ENCODE data around the gene NUP85.

The NUP85 gene

DNA sequence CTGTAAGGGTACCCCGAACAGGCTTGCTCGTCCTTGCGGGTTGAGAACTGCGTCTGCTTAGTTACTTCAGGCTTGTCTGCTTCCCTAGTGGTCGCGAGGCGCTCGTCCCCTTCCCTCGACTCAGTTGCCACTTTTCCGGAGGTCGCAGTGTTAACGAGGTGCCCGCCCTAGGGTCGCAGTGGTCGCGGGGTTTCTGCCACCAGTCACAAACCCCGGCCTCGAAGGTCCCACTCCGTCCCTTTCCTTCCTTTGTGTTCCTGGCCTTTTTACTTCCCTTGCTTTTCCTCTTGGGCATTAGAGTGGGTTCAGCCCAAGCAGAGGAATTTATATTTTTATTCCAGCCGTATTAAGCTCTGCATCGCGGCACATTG lies 299 bp downstream of the NUP85 start:
- TF ChIP-seq SIN3A (IDR thresholded peaks at IDR 0.05; ENCODE audit: borderline replicate concordance, insufficient read depth, low read length) (0 out of 2 replicates have a peak, but pooled peaks have one; percentile 26), POLR2AphosphoS5 (IDR thresholded peaks at IDR 0.05; ENCODE audit: low read depth, low read length) (no peak)

DNA sequence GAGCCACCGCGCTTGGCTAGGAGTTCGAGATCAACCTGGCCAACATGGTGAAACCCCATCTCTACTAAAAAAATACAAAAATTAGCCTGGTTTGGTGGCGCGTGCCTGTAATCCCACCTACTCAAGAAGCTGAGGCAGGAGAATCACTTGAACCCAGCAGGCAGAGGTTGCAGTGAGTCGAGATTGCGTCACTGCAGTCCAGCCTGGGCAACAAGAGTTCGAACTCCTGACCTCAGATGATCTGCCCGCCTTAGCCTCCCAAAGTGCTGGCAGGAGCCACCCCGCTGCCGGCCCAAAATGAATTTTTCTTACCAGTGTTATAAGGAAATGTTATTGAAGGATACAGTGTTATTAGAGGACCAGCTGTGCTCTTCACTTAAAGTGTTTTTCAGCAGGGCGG lies 2.3 kb downstream of the NUP85 start:
- TF ChIP-seq SIN3A (IDR thresholded peaks at IDR 0.05; ENCODE audit: borderline replicate concordance, insufficient read depth, low read length) (no peak), POLR2AphosphoS5 (IDR thresholded peaks at IDR 0.05; ENCODE audit: low read depth, low read length) (no peak), FOXP2 (optimal IDR thresholded peaks at IDR 0.05; ENCODE audit: borderline replicate concordance, extremely low read depth, extremely low read length, insufficient read depth) (no peak), TAF1 (IDR thresholded peaks at IDR 0.05; ENCODE audit: borderline replicate concordance, insufficient read depth, low read length) (no peak)
- TF ChIP-seq, protein P1, sequence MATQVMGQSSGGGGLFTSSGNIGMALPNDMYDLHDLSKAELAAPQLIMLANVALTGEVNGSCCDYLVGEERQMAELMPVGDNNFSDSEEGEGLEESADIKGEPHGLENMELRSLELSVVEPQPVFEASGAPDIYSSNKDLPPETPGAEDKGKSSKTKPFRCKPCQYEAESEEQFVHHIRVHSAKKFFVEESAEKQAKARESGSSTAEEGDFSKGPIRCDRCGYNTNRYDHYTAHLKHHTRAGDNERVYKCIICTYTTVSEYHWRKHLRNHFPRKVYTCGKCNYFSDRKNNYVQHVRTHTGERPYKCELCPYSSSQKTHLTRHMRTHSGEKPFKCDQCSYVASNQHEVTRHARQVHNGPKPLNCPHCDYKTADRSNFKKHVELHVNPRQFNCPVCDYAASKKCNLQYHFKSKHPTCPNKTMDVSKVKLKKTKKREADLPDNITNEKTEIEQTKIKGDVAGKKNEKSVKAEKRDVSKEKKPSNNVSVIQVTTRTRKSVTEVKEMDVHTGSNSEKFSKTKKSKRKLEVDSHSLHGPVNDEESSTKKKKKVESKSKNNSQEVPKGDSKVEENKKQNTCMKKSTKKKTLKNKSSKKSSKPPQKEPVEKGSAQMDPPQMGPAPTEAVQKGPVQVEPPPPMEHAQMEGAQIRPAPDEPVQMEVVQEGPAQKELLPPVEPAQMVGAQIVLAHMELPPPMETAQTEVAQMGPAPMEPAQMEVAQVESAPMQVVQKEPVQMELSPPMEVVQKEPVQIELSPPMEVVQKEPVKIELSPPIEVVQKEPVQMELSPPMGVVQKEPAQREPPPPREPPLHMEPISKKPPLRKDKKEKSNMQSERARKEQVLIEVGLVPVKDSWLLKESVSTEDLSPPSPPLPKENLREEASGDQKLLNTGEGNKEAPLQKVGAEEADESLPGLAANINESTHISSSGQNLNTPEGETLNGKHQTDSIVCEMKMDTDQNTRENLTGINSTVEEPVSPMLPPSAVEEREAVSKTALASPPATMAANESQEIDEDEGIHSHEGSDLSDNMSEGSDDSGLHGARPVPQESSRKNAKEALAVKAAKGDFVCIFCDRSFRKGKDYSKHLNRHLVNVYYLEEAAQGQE (IDR thresholded peaks at IDR 0.05; ENCODE audit: insufficient read depth in 1 of 2, low read depth in 2 of 2, low read length in 2 of 2) = no peak

DNA sequence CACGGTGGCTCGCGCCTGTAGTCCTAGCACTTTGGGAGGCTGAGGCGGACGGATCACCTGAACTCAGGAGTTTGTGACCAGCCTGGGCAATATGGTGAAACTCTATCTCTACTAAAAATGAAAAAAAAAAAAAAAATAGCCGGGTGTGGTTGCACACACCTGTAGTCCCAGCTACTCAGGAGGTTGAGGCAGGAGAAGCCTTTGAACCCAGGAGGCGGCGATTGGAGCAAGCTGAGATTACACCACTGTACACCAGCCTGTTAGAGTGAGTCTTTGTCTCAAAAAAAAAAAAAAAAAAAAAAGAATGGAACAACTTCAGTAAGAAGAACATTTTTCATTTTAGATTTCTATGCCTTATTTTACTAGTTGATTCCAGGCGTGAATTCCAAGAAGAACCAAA lies 2.7 kb downstream of the NUP85 start:
- TF ChIP-seq TAF1 (IDR thresholded peaks at IDR 0.05; ENCODE audit: borderline replicate concordance, insufficient read depth, low read length) (no peak), POLR2AphosphoS5 (IDR thresholded peaks at IDR 0.05; ENCODE audit: low read depth, low read length) (no peak), FOXP2 (optimal IDR thresholded peaks at IDR 0.05; ENCODE audit: borderline replicate concordance, extremely low read depth, extremely low read length, insufficient read depth) (no peak), SIN3A (IDR thresholded peaks at IDR 0.05; ENCODE audit: borderline replicate concordance, insufficient read depth, low read length) (no peak)
- TF ChIP-seq, protein P1 (IDR thresholded peaks at IDR 0.05; ENCODE audit: insufficient read depth in 1 of 2, low read depth in 2 of 2, low read length in 2 of 2) = no peak

DNA sequence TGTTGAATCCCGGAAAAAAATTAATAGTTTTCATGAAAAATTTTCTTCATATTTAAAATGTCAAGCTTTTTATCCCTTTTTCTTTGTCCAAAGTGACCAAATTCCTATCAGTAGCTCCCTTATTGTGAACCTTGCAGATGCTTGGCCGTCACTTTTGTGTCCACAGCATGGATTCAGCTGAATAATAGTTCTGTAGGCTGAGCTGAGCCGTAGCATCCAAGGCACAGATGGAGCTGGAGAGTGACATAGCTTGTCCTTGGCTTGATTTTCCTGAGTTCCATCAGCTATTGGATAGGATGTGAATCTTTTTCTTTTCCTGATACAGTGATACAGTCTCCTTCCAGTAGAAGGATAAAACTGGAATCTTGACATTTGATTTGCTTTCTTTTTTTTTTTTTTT lies 3.6 kb downstream of the NUP85 start:
- TF ChIP-seq SIN3A (IDR thresholded peaks at IDR 0.05; ENCODE audit: borderline replicate concordance, insufficient read depth, low read length) (no peak), FOXP2 (optimal IDR thresholded peaks at IDR 0.05; ENCODE audit: borderline replicate concordance, extremely low read depth, extremely low read length, insufficient read depth) (no peak), TAF1 (IDR thresholded peaks at IDR 0.05; ENCODE audit: borderline replicate concordance, insufficient read depth, low read length) (no peak), POLR2AphosphoS5 (IDR thresholded peaks at IDR 0.05; ENCODE audit: low read depth, low read length) (no peak)
- TF ChIP-seq, protein P1 (IDR thresholded peaks at IDR 0.05; ENCODE audit: insufficient read depth in 1 of 2, low read depth in 2 of 2, low read length in 2 of 2) = no peak

DNA sequence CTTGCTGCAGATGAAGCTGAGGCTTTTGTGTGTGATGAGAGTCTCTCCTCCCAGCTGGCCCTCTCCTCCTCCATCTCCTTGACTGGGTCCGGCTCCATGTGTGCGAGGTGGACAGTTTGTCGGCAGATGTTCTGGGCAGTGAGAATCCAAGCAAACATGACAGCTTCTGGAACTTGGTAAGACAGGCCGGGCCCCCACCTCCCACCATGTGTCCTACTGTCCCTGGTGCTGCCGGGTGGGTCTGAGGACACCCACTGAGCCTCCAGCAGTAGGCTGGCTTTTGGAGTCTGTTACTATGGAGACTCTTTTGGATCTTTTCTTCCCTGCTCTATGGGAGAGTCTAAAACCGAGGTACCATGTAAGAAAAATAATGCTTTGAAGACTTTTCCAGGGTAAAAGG lies 12.7 kb downstream of the NUP85 start:
- TF ChIP-seq POLR2AphosphoS5 (IDR thresholded peaks at IDR 0.05; ENCODE audit: low read depth, low read length) (no peak), FOXP2 (optimal IDR thresholded peaks at IDR 0.05; ENCODE audit: borderline replicate concordance, extremely low read depth, extremely low read length, insufficient read depth) (no peak), SIN3A (IDR thresholded peaks at IDR 0.05; ENCODE audit: borderline replicate concordance, insufficient read depth, low read length) (no peak), TAF1 (IDR thresholded peaks at IDR 0.05; ENCODE audit: borderline replicate concordance, insufficient read depth, low read length) (no peak)
- TF ChIP-seq, protein P1 (IDR thresholded peaks at IDR 0.05; ENCODE audit: insufficient read depth in 1 of 2, low read depth in 2 of 2, low read length in 2 of 2) = no peak
